Stimulated activated memory B cell treated with anti-CD40 and anti-IgM and Interleukin-4, amounts not matched to agents 10 μg/mL and 1 μg/mL and 100 μg/mL, for 72 hours (primary cell): ENCODE measurements around the gene SLC7A1.

Experiments used
- ATAC-seq: fragments of 150-1000 bp; cut with Tn5 transposase; 2 replicates; pipeline ENCODE4 v1.10.0; 2021
- H3K27ac Mint-ChIP-seq: one replicate; pipeline ENCODE4 v1.8.0; 2022; ENCODE audit warnings: mild to moderate bottlenecking, mixed read lengths
- H3K27me3 Mint-ChIP-seq: one replicate; pipeline ENCODE4 v1.8.0; 2022; ENCODE audit warnings: mixed read lengths
- H3K36me3 Mint-ChIP-seq: one replicate; pipeline ENCODE4 v1.8.0; 2022; ENCODE audit warnings: mixed read lengths
- H3K4me1 Mint-ChIP-seq: one replicate; pipeline ENCODE4 v1.8.0; 2022; ENCODE audit warnings: mixed read lengths
- H3K4me3 Mint-ChIP-seq: one replicate; pipeline ENCODE4 v1.8.0; 2022; ENCODE audit warnings: mild to moderate bottlenecking, moderate library complexity, mixed read lengths
- H3K9me3 Mint-ChIP-seq: one replicate; pipeline ENCODE4 v1.8.0; 2022; ENCODE audit warnings: mixed read lengths

SLC7A1 gene

GRCh38 chr13:29520671-29521070 lies 74.8 kb downstream of the SLC7A1 start:
- H3K27ac Mint-ChIP-seq, result no peak overlapping the region
- no peaks in the 10 kb centered on the region for H3K27me3 Mint-ChIP-seq
- H3K4me1 Mint-ChIP-seq, result no peaks in the 10 kb centered on the region
- H3K9me3 Mint-ChIP-seq, result no peaks in the 10 kb centered on the region
- ATAC-seq, result no peak
- H3K36me3 Mint-ChIP-seq, result peaks cover 43% of the 10 kb centered on the region
- H3K4me3 Mint-ChIP-seq, result no peak overlapping the region

GRCh38 chr13:29519921-29520320 lies 75.6 kb downstream of the SLC7A1 start:
- H3K27me3 Mint-ChIP-seq, result no peaks in the 10 kb centered on the region
- no peaks in the 10 kb centered on the region for H3K9me3 Mint-ChIP-seq
- H3K4me1 Mint-ChIP-seq, result no peaks in the 10 kb centered on the region
- H3K36me3 Mint-ChIP-seq, result peaks cover 45% of the 10 kb centered on the region
- no peak for ATAC-seq
- H3K27ac Mint-ChIP-seq, result no peak overlapping the region
- no peak overlapping the region for H3K4me3 Mint-ChIP-seq

GRCh38 chr13:29516880-29517279 lies 78.6 kb downstream of the SLC7A1 start:
- Mint-ChIP-seq H3K36me3 (peaks cover 53% of the 10 kb centered on the region), H3K4me3 (no peak overlapping the region), H3K4me1 (no peaks in the 10 kb centered on the region), H3K27ac (no peak overlapping the region), H3K9me3 (no peaks in the 10 kb centered on the region), H3K27me3 (no peaks in the 10 kb centered on the region)
- ATAC-seq, result no peak

GRCh38 chr13:29516012-29516411 lies 79.5 kb downstream of the SLC7A1 start:
- no peaks in the 10 kb centered on the region for H3K27me3 Mint-ChIP-seq
- H3K27ac Mint-ChIP-seq, result no peak overlapping the region
- no peak for ATAC-seq
- H3K36me3 Mint-ChIP-seq, result peaks cover 55% of the 10 kb centered on the region
- no peaks in the 10 kb centered on the region for H3K4me1 Mint-ChIP-seq
- no peaks in the 10 kb centered on the region for H3K9me3 Mint-ChIP-seq
- no peak overlapping the region for H3K4me3 Mint-ChIP-seq

GRCh38 chr13:29515372-29515771 lies 80.1 kb downstream of the SLC7A1 start:
- Mint-ChIP-seq H3K4me3 (no peak overlapping the region), H3K36me3 (peaks cover 55% of the 10 kb centered on the region), H3K4me1 (no peaks in the 10 kb centered on the region), H3K27ac (no peak overlapping the region), H3K9me3 (no peaks in the 10 kb centered on the region), H3K27me3 (no peaks in the 10 kb centered on the region)
- no peak for ATAC-seq

- Mint-ChIP-seq H3K27me3 (no peaks in the 10 kb centered on the region), H3K4me1 (no peaks in the 10 kb centered on the region), H3K4me3 (no peak overlapping the region), H3K9me3 (no peaks in the 10 kb centered on the region), H3K27ac (no peak overlapping the region), H3K36me3 (peaks cover 50% of the 10 kb centered on the region)
- no peak for ATAC-seq
Observed at GRCh38 chr13:29514720-29515310, 80.7 kb downstream of the SLC7A1 start.

- no peak overlapping the region for H3K27ac Mint-ChIP-seq
- H3K9me3 Mint-ChIP-seq, result no peaks in the 10 kb centered on the region
- H3K36me3 Mint-ChIP-seq, result peaks cover 45% of the 10 kb centered on the region
- H3K4me3 Mint-ChIP-seq, result no peak overlapping the region
- no peaks in the 10 kb centered on the region for H3K27me3 Mint-ChIP-seq
- no peaks in the 10 kb centered on the region for H3K4me1 Mint-ChIP-seq
- ATAC-seq, result no peak
Observed at GRCh38 chr13:29513981-29514719, 81.3 kb downstream of the SLC7A1 start.

- Mint-ChIP-seq H3K4me1 (no peaks in the 10 kb centered on the region), H3K36me3 (peaks cover 43% of the 10 kb centered on the region), H3K9me3 (no peaks in the 10 kb centered on the region)
Observed at GRCh38 chr13:29513002-29513980, 82.2 kb downstream of the SLC7A1 start.

GRCh38 chr13:29511980-29512379 lies 83.5 kb downstream of the SLC7A1 start:
- Mint-ChIP-seq H3K9me3 (no peaks in the 10 kb centered on the region), H3K36me3 (peaks cover 32% of the 10 kb centered on the region), H3K4me1 (no peaks in the 10 kb centered on the region), H3K27me3 (no peaks in the 10 kb centered on the region), H3K27ac (no peak overlapping the region), H3K4me3 (no peak overlapping the region)
- no peak for ATAC-seq

More at GRCh38 chr13:29513002-29513980, 82.2 kb downstream of the SLC7A1 start:
- no peaks in the 10 kb centered on the region for H3K27me3 Mint-ChIP-seq
- no peak overlapping the region for H3K27ac Mint-ChIP-seq
- ATAC-seq, result no peak
- no peak overlapping the region for H3K4me3 Mint-ChIP-seq

- H3K4me3 Mint-ChIP-seq, result no peak overlapping the region
Observed at GRCh38 chr13:29511106-29511796, 84.2 kb downstream of the SLC7A1 start.

GRCh38 chr13:29510651-29511084 lies 84.8 kb downstream of the SLC7A1 start:
- Mint-ChIP-seq H3K27ac (peak overlapping the region; percentile 28), H3K4me1 (no peaks in the 10 kb centered on the region), H3K36me3 (peaks cover 26% of the 10 kb centered on the region), H3K9me3 (no peaks in the 10 kb centered on the region), H3K4me3 (no peak overlapping the region), H3K27me3 (peaks cover 3% of the 10 kb centered on the region)
- no peak for ATAC-seq

More at GRCh38 chr13:29511106-29511796, 84.2 kb downstream of the SLC7A1 start:
- Mint-ChIP-seq H3K9me3 (no peaks in the 10 kb centered on the region), H3K36me3 (peaks cover 32% of the 10 kb centered on the region), H3K4me1 (no peaks in the 10 kb centered on the region), H3K27ac (peak overlapping the region; percentile 28), H3K27me3 (no peaks in the 10 kb centered on the region)
- ATAC-seq, result no peak

- Mint-ChIP-seq H3K27ac (no peak overlapping the region), H3K9me3 (no peaks in the 10 kb centered on the region), H3K27me3 (peaks cover 8% of the 10 kb centered on the region), H3K4me3 (no peak overlapping the region), H3K36me3 (peaks cover 24% of the 10 kb centered on the region), H3K4me1 (no peaks in the 10 kb centered on the region)
- ATAC-seq, result no peak
Observed at GRCh38 chr13:29509999-29510589, 85.4 kb downstream of the SLC7A1 start.

GRCh38 chr13:29508876-29509252 lies 86.6 kb downstream of the SLC7A1 start:
- H3K36me3 Mint-ChIP-seq, result peaks cover 22% of the 10 kb centered on the region
- no peaks in the 10 kb centered on the region for H3K4me1 Mint-ChIP-seq
- H3K27me3 Mint-ChIP-seq, result peaks cover 17% of the 10 kb centered on the region
- ATAC-seq, result no peak
- no peaks in the 10 kb centered on the region for H3K9me3 Mint-ChIP-seq
- no peak overlapping the region for H3K27ac Mint-ChIP-seq
- H3K4me3 Mint-ChIP-seq, result no peak overlapping the region

GRCh38 chr13:29508130-29508875 lies 87.2 kb downstream of the SLC7A1 start:
- H3K4me1 Mint-ChIP-seq, result peaks cover 1% of the 10 kb centered on the region
- ATAC-seq, result peak; percentile 66
- peaks cover 16% of the 10 kb centered on the region for H3K36me3 Mint-ChIP-seq
- H3K4me3 Mint-ChIP-seq, result no peak overlapping the region
- H3K27ac Mint-ChIP-seq, result no peak overlapping the region
- peaks cover 21% of the 10 kb centered on the region for H3K27me3 Mint-ChIP-seq
- H3K9me3 Mint-ChIP-seq, result no peaks in the 10 kb centered on the region
